HCT116 (cell line): Measurements from ENCODE around the gene DEPDC5. TPM values are rescaled to one million over a fixed set of nuclear protein-coding genes. Genes with fewer than 3 reads are reported as not detected.

Experiments used
- ATAC-seq: fragments of 200-7000 bp; cut with Tn5 transposase; 2 replicates; pipeline ENCODE4 v1.9.1; 2020; ENCODE audit warnings: mild to moderate bottlenecking, moderate library complexity
- BruUV-seq: library from RNA; stranded (reverse); fragments of 400-500 nt; replicated peaks from 2 replicates; lab custom pipeline; 2021; lab: Mats Ljungman, UMichigan
- CTCF ChIA-PET: fragments of 300-600 bp; sonication (Branson Sonifier 250); formaldehyde crosslinking; loops from one replicate; lab custom pipeline; 2021; ENCODE audit warnings: antibody characterized with exemption; lab: Charles Lee
- POLR2A ChIA-PET: fragments of 300-600, 350-600 bp; sonication (Branson Sonifier 250); formaldehyde crosslinking; loops from one replicate; lab custom pipeline; 2021; ENCODE audit warnings: antibody characterized with exemption; lab: Charles Lee
- RAD21 ChIA-PET, 2 experiments: fragments of 300-600 bp; sonication (Branson Sonifier 250); formaldehyde crosslinking; loops; one replicate each; lab custom pipeline; 2023; ENCODE audit warnings: low total read pairs in 2 of 2; ENCODE audit not compliant: uncharacterized antibody in 2 of 2, unreplicated experiment in 2 of 2, low non-redundant PET in 1 of 2; lab: Charles Lee
- DNase-seq: peaks from one replicate; pipeline ENCODE4 v3.0.0-alpha.2; 2010; ENCODE audit warnings: low read depth, low spot score
- H2AFZ ChIP-seq: fragments of 200-600 bp; shearing (Covaris generic), sonication (generic); 2 replicates; pipeline ENCODE4 v1.6.1; 2017; ENCODE audit warnings: low read depth, mixed run types, mixed read lengths, antibody characterized with exemption, low read length; ENCODE audit not compliant: poor library complexity, severe bottlenecking
- H3K27ac ChIP-seq: 2 replicates; pipeline ENCODE4 v1.5.1; 2012; ENCODE audit warnings: low read depth, low read length
- H3K27me3 ChIP-seq: fragments of 200-600 bp; sonication (generic); 2 replicates; pipeline ENCODE4 v1.6.1; 2016; ENCODE audit warnings: mixed run types, low read length, mixed read lengths; ENCODE audit not compliant: insufficient read depth
- H3K36me3 ChIP-seq, 2 experiments: fragments of 200-500 bp in 1 of 2; fragments of 200-600 bp in 1 of 2; sonication (Bioruptor generic) in 1 of 2; sonication (generic) in 1 of 2; 2 replicates each; pipeline versions ENCODE4 v1.5.1 to v1.6.1; 2014 to 2016; ENCODE audit warnings: low read length in 2 of 2, inconsistent platforms in 1 of 2, mixed read lengths in 1 of 2, mixed run types in 1 of 2; ENCODE audit not compliant: insufficient read depth in 2 of 2, control insufficient read depth in 1 of 2
- H3K4me1 ChIP-seq, 2 experiments: fragments of 200-600 bp in 1 of 2; sonication (generic) in 1 of 2; 2 replicates each; pipeline versions ENCODE4 v1.5.1 to v1.6.1; 2012 to 2017; ENCODE audit warnings: low read length in 2 of 2, inconsistent platforms in 1 of 2, mild to moderate bottlenecking in 1 of 2, mixed read lengths in 1 of 2, mixed run types in 1 of 2, moderate library complexity in 1 of 2; ENCODE audit not compliant: insufficient read depth in 2 of 2, control insufficient read depth in 1 of 2
- H3K4me2 ChIP-seq: fragments of 200-600 bp; sonication (generic); 2 replicates; pipeline ENCODE4 v1.6.1; 2017; ENCODE audit warnings: mixed run types, low read length, mixed read lengths
- H3K4me3 ChIP-seq, 2 experiments: fragments of 200-600 bp in 1 of 2; sonication (generic) in 1 of 2; replicated peaks in 1 of 2; 2 replicates each; pipeline ENCODE4 v1.5.1; 2011 to 2016; ENCODE audit warnings: low read length in 2 of 2, control low read depth in 1 of 2, low read depth in 1 of 2, mild to moderate bottlenecking in 1 of 2, mixed read lengths in 1 of 2, mixed run types in 1 of 2
- H3K79me2 ChIP-seq: fragments of 200-600 bp; sonication (generic); 2 replicates; pipeline ENCODE4 v1.6.1; 2017; ENCODE audit warnings: mild to moderate bottlenecking, mixed run types, low read length, moderate library complexity, mixed read lengths; ENCODE audit not compliant: insufficient read depth
- H3K9ac ChIP-seq: fragments of 200-600 bp; sonication (generic); 2 replicates; pipeline ENCODE4 v1.6.1; 2016; ENCODE audit warnings: low read length, mixed read lengths
- H3K9me2 ChIP-seq: fragments of 200-600 bp; sonication (generic), shearing (Covaris generic); 2 replicates; pipeline ENCODE4 v1.6.1; 2017; ENCODE audit warnings: mixed run types, mild to moderate bottlenecking, moderate library complexity; ENCODE audit not compliant: insufficient read depth
- H3K9me3 ChIP-seq, 2 experiments: fragments of 200-500 bp in 1 of 2; fragments of 200-600 bp in 1 of 2; sonication (Bioruptor generic) in 1 of 2; sonication (generic) in 1 of 2; 2 replicates each; pipeline ENCODE4 v1.6.1; 2014 to 2017; ENCODE audit warnings: low read length in 2 of 2, mixed read lengths in 2 of 2, inconsistent platforms in 1 of 2, low read depth in 1 of 2, mild to moderate bottlenecking in 1 of 2, mixed run types in 1 of 2, moderate library complexity in 1 of 2; ENCODE audit not compliant: control insufficient read depth in 1 of 2, insufficient read depth in 1 of 2
- H4K20me1 ChIP-seq: fragments of 200-600 bp; sonication (generic), shearing (Covaris generic); 2 replicates; pipeline ENCODE4 v1.6.1; 2017; ENCODE audit warnings: mixed run types, mild to moderate bottlenecking, moderate library complexity; ENCODE audit not compliant: insufficient read depth
- ATF3 ChIP-seq: IDR thresholded peaks from 2 replicates; pipeline ENCODE4 v1.6.1; 2012
- CEBPB ChIP-seq: IDR thresholded peaks from 2 replicates; pipeline ENCODE4 v1.6.1; 2012; ENCODE audit warnings: low read depth
- CTCF ChIP-seq, 3 experiments: fragments of 200-600 bp in 1 of 3; sonication (generic) in 1 of 3; IDR thresholded peaks in 2 of 3; conservative IDR thresholded peaks in 1 of 3; 2 replicates each; pipeline ENCODE4 v1.5.1; 2012 to 2017; ENCODE audit warnings: low read depth in 2 of 3, low read length in 2 of 3, antibody characterized with exemption in 1 of 3, borderline replicate concordance in 1 of 3, control low read depth in 1 of 3, mild to moderate bottlenecking in 1 of 3, mixed read lengths in 1 of 3, mixed run types in 1 of 3, moderate library complexity in 1 of 3; ENCODE audit not compliant: insufficient read depth in 1 of 3
- EZH2 ChIP-seq: fragments of 200-600 bp; sonication (generic); IDR thresholded peaks from 2 replicates; pipeline ENCODE4 v1.6.1; 2017; ENCODE audit warnings: antibody characterized with exemption, mixed run types
- MAX ChIP-seq: IDR thresholded peaks from 2 replicates; pipeline ENCODE4 v1.6.1; 2012
- POLR2AphosphoS5 ChIP-seq: IDR thresholded peaks from 2 replicates; pipeline ENCODE4 v1.6.1; 2011; ENCODE audit warnings: mild to moderate bottlenecking, low read depth, low read length, moderate library complexity
- RAD21 ChIP-seq: IDR thresholded peaks from 2 replicates; pipeline ENCODE4 v1.6.1; 2012; ENCODE audit warnings: low read depth, mild to moderate bottlenecking
- SIN3A ChIP-seq: IDR thresholded peaks from 2 replicates; pipeline ENCODE4 v1.6.1; 2012; ENCODE audit warnings: low read depth
- SP1 ChIP-seq: IDR thresholded peaks from 2 replicates; pipeline ENCODE4 v1.6.1; 2012; ENCODE audit warnings: low read depth
- SRF ChIP-seq: IDR thresholded peaks from 2 replicates; pipeline ENCODE4 v1.6.1; 2012; ENCODE audit warnings: low read depth
- TCF7L2 ChIP-seq: IDR thresholded peaks from 2 replicates; pipeline ENCODE4 v1.7.0; 2011; ENCODE audit warnings: borderline replicate concordance, inconsistent platforms; ENCODE audit not compliant: insufficient read depth, insufficient read length; ENCODE audit errors: extremely low read depth
- YY1 ChIP-seq: IDR thresholded peaks from 2 replicates; pipeline ENCODE4 v1.6.1; 2011; ENCODE audit warnings: low read length, low read depth, moderate library complexity, mild to moderate bottlenecking; ENCODE audit not compliant: insufficient replicate concordance; ENCODE audit errors: extremely low read depth
- ZBTB33 ChIP-seq: IDR thresholded peaks from 2 replicates; pipeline ENCODE4 v1.6.1; 2011; ENCODE audit warnings: mild to moderate bottlenecking, low read length, moderate library complexity; ENCODE audit not compliant: insufficient replicate concordance; ENCODE audit errors: extremely low read depth
- ZFX ChIP-seq: fragments of 450-650 bp; IDR thresholded peaks from 2 replicates; pipeline ENCODE4 v1.6.1; 2017
- intact Hi-C: fragments of 100-400 bp; cut with micrococcal nuclease; formaldehyde crosslinking; loops from 2 replicates; pipeline ENCODE4 v1.10.0; 2022
- total RNA-seq: library from RNA; stranded (reverse); gene quantifications from one replicate; pipeline ENCODE4 v1.2.1, GENCODE V29; 2021; ENCODE audit not compliant: unreplicated experiment

DEPDC5 gene
- total RNA-seq, 1 experiment from 2014 or later: 35.0 TPM

- no peak for ATAC-seq
- H3K4me1 ChIP-seq: no peaks in the 10 kb centered on the region
- H2AFZ ChIP-seq: no peak overlapping the region
- H3K27me3 ChIP-seq: no peaks in the 10 kb centered on the region
- no peaks in the 10 kb centered on the region for H4K20me1 ChIP-seq
- no peaks in the 10 kb centered on the region for H3K9me3 ChIP-seq
- H3K4me3 ChIP-seq: no peak overlapping the region
- no peak for DNase-seq
- no TSS peak for BruUV-seq
- intact Hi-C loops: no loop called here
- ChIA-PET RAD21 (no interaction called here), POLR2A (no interaction called here), CTCF (no interaction called here)
- no peak overlapping the region for H3K27ac ChIP-seq
- no peaks in the 10 kb centered on the region for H3K36me3 ChIP-seq
- H3K79me2 ChIP-seq: no peaks in the 10 kb centered on the region
- H3K9ac ChIP-seq: no peak overlapping the region
- no peaks in the 10 kb centered on the region for H3K9me2 ChIP-seq
- H3K4me2 ChIP-seq: no peak overlapping the region
- no peak for TF ChIP-seq ATF3
- no peak for TF ChIP-seq ZFX
- TF ChIP-seq TCF7L2: no peak
- TF ChIP-seq CEBPB: no peak
- no peak for TF ChIP-seq POLR2AphosphoS5
- no peak for TF ChIP-seq SRF
- TF ChIP-seq EZH2: no peak
- no peak for TF ChIP-seq SP1
- TF ChIP-seq MAX: no peak
- TF ChIP-seq ZBTB33: no peak
- no peak for TF ChIP-seq RAD21
- no peak for TF ChIP-seq CTCF (IDR thresholded peaks at IDR 0.05 in 2 of 3, conservative IDR thresholded peaks at IDR 0.05 in 1 of 3; ENCODE audit: borderline replicate concordance in 1 of 3, insufficient read depth in 1 of 3, low read depth in 2 of 3, low read length in 2 of 3)
- TF ChIP-seq SIN3A: no peak
- TF ChIP-seq YY1: no peak
Observed at GRCh38 chr22:31937341-31937740, 183.5 kb downstream of the DEPDC5 start.
